ENCODE results near the gene FGF1.

Gene FGF1

GRCh38 chr5:142660196-142660595, 25.7 kb downstream of the FGF1 start:
- no peak for DNase-seq (ENCODE audit: low spot score)
- no peak overlapping the region for H3K27ac ChIP-seq
- ChIA-PET POLR2A (ENCODE audit: low non-redundant PET) (no interaction called here), CTCF (interaction anchor here (0.8 to 1.8 kb wide), 5 partner anchors 8 to 53 kb away, joined by 3 to 12 read pairs (median 4); no protein-coding TSS in a partner anchor)
- no peak for TF ChIP-seq CTCF (conservative IDR thresholded peaks at IDR 0.05; ENCODE audit: low read depth)

- no peak for TF ChIP-seq CTCF (conservative IDR thresholded peaks at IDR 0.05; ENCODE audit: low read depth)
- no peak overlapping the region for H3K27ac ChIP-seq
- ChIA-PET POLR2A (ENCODE audit: low non-redundant PET) (interaction anchor here (0.7 kb wide), 1 partner anchor 11 kb away, joined by 13 read pairs; no protein-coding TSS in a partner anchor), CTCF (interaction anchor here (0.8 to 1.8 kb wide), 7 partner anchors 9 to 54 kb away, joined by 3 to 12 read pairs (median 4); no protein-coding TSS in a partner anchor)
- no peak for DNase-seq (ENCODE audit: low spot score)
These were observed 26.5 kb downstream of the FGF1 start for GRCh38 chr5:142659405-142659804.

- DNase-seq (ENCODE audit: low spot score), result no peak
- ChIA-PET POLR2A (ENCODE audit: low non-redundant PET) (no interaction called here), CTCF (interaction anchor here (1.2 kb wide), 1 partner anchor 13 kb away, joined by 3 read pairs; no protein-coding TSS in a partner anchor)
- no peak for TF ChIP-seq CTCF (conservative IDR thresholded peaks at IDR 0.05; ENCODE audit: low read depth)
- H3K27ac ChIP-seq, result no peak overlapping the region
These were observed 27.6 kb downstream of the FGF1 start for GRCh38 chr5:142658278-142658677.

GRCh38 chr5:142657446-142657845, 28.4 kb downstream of the FGF1 start:
- no peak for DNase-seq (ENCODE audit: low spot score)
- ChIA-PET CTCF (interaction anchor here (0.6 to 5.7 kb wide), 4 partner anchors 33 to 674 kb away, joined by 3 to 154 read pairs (median 4); no protein-coding TSS in a partner anchor), POLR2A (ENCODE audit: low non-redundant PET) (no interaction called here)
- TF ChIP-seq CTCF (conservative IDR thresholded peaks at IDR 0.05; ENCODE audit: low read depth), result no peak
- H3K27ac ChIP-seq, result no peak overlapping the region

GRCh38 chr5:142655339-142656267, 30.3 kb downstream of the FGF1 start:
- ChIA-PET CTCF (interaction anchor here (0.5 to 5.7 kb wide), 50 partner anchors 8 to 1281 kb away, joined by 3 to 154 read pairs (median 6); partner anchors contain the start of gene FGF1), POLR2A (ENCODE audit: low non-redundant PET) (no interaction called here)
- DNase-seq (ENCODE audit: low spot score), result peak; percentile 87
- TF ChIP-seq CTCF (conservative IDR thresholded peaks at IDR 0.05; ENCODE audit: low read depth), result peak; percentile 100
- no peak overlapping the region for H3K27ac ChIP-seq

- ChIA-PET POLR2A (ENCODE audit: low non-redundant PET) (no interaction called here), CTCF (interaction anchor here (0.6 to 5.7 kb wide), 12 partner anchors 13 to 963 kb away, joined by 3 to 154 read pairs (median 18); no protein-coding TSS in a partner anchor)
- no peak overlapping the region for H3K27ac ChIP-seq
- TF ChIP-seq CTCF (conservative IDR thresholded peaks at IDR 0.05; ENCODE audit: low read depth), result no peak
- DNase-seq (ENCODE audit: low spot score), result no peak
These were observed 31.3 kb downstream of the FGF1 start for GRCh38 chr5:142654578-142655058.

All from RWPE1 (cell line).